ENCODE data around the gene ALPK3.

DNA sequence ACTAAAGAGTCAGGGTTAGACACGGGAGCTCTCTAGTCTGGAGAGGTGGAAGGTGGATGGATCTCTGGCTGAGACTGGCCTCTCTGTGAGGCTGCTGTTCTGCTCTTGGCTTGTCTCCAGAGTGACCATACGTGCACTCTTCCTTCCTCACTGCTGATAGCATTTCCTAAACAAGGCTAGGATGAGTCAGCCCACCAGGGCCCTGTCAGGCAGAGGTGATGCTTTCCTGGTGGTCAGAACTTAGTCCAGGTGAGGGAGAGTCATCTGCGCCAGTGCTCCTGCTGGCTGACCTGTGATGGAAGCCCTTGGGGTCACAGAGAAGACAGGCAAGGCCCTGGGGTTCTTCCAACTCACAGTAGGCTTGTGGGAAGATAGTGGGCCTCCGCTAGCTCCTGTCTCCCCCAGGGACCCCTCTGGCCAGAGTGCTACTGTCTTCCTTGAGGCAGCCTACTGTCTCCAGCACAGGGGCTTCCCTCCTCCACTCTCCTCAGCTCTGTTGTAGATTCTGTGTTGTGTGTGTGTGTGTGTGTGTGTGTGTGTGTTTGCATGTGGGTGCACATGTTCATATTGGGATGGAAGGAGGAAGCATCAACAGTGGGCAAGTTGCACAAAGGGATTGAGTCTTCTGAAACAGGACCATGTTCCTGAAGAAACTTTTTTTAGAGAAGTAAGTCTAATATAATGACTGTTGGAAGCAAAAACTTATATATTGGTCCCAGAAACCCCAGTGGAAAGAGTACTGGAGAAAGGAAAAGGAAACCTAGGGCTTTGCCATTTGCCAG lies 16.5 kb downstream of the ALPK3 start:
- TF ChIP-seq CTCF (IDR thresholded peaks at IDR 0.05): no peak
- no peak for TF ChIP-seq EZH2 (IDR thresholded peaks at IDR 0.05)

Measured in neural progenitor cell (in vitro differentiated cells).